ENCODE measurements around the gene OPTN. TPM values are rescaled to one million over a fixed set of nuclear protein-coding genes. Genes with fewer than 3 reads are reported as not detected.

Gene OPTN
- total and polyA plus RNA-seq, 12 donors: 63.2 to 148 (median 92.5) TPM

DNA sequence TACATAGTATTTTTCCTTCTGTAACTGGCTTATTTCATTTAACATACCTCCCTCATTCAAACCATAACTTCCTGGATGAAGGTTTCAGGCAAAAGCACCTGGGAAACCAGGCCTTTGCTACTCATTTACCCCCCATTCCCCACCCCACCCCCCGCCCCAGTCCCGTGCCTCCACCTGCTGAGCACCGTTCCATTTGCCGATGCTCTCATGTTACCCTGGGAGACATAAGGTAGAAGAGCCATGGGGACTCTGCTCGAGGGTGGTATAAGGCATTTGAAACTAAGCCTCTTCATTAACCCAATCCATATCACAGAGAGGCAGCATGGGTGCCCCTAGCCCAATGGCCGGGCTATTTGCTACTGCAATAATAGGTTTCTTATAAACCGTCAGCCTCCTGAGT lies 39.2 kb downstream of the OPTN start:
- Histone ChIP-seq H3K36me3 (replicated peaks in 1 of 2) (peaks cover 0 to 62% of the 10 kb centered on the region in 2 donors), H3K27me3 (no peaks in the 10 kb centered on the region), H3K9me3 (replicated peaks in 1 of 3) (no peaks in the 10 kb centered on the region), H3K4me1 (replicated peaks in 1 of 2) (no peaks in the 10 kb centered on the region), H3K27ac (no peak overlapping the region), H3K4me3 (no peak overlapping the region)
- intact Hi-C loops (cut with DNase I): no loop called here
- DNase-seq: no peak
- 79 to 87% (median 82%) methylated on average over 7 of the region's 7 CpGs for whole genome bisulfite sequencing, 4 donors
- TF ChIP-seq POLR2A (IDR thresholded peaks at IDR 0.05): no peak
- TF ChIP-seq, protein P1, sequence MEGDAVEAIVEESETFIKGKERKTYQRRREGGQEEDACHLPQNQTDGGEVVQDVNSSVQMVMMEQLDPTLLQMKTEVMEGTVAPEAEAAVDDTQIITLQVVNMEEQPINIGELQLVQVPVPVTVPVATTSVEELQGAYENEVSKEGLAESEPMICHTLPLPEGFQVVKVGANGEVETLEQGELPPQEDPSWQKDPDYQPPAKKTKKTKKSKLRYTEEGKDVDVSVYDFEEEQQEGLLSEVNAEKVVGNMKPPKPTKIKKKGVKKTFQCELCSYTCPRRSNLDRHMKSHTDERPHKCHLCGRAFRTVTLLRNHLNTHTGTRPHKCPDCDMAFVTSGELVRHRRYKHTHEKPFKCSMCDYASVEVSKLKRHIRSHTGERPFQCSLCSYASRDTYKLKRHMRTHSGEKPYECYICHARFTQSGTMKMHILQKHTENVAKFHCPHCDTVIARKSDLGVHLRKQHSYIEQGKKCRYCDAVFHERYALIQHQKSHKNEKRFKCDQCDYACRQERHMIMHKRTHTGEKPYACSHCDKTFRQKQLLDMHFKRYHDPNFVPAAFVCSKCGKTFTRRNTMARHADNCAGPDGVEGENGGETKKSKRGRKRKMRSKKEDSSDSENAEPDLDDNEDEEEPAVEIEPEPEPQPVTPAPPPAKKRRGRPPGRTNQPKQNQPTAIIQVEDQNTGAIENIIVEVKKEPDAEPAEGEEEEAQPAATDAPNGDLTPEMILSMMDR (IDR thresholded peaks at IDR 0.05): no peak

DNA sequence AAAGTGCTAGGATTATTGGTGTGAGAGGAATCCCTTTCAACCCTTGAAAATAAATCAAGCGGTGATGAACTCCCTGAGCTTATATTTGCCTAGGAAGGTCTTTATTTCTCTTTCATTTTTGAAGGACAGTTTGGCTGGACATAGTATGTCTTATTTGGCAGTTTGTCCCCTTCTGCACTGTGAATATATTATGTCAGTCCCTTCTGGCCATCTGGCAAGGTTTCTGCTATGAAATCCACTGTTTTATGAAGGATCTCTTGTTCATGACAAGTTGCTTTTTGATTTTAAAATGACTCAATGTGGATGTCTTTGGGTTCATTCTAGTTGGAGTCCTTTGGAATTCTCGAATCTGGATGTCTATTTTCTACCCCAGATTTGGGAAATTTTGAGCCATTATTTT lies 39.7 kb downstream of the OPTN start:
- no peaks in the 10 kb centered on the region for H3K9me3 ChIP-seq (replicated peaks in 1 of 3)
- no peak overlapping the region for H3K4me3 ChIP-seq
- 90 to 95% (median 94%) methylated on average over 2 of the region's 2 CpGs for WGBS, 4 donors
- no peak for DNase-seq
- TF ChIP-seq POLR2A (IDR thresholded peaks at IDR 0.05): no peak
- TF ChIP-seq, protein P1 (IDR thresholded peaks at IDR 0.05): no peak
- H3K4me1 ChIP-seq (replicated peaks in 1 of 2): no peaks in the 10 kb centered on the region
- no peak overlapping the region for H3K27ac ChIP-seq
- intact Hi-C loops (cut with DNase I): no loop called here
- H3K27me3 ChIP-seq: no peaks in the 10 kb centered on the region
- H3K36me3 ChIP-seq (replicated peaks in 1 of 2): peaks cover 0 to 56% of the 10 kb centered on the region in 2 donors

DNA sequence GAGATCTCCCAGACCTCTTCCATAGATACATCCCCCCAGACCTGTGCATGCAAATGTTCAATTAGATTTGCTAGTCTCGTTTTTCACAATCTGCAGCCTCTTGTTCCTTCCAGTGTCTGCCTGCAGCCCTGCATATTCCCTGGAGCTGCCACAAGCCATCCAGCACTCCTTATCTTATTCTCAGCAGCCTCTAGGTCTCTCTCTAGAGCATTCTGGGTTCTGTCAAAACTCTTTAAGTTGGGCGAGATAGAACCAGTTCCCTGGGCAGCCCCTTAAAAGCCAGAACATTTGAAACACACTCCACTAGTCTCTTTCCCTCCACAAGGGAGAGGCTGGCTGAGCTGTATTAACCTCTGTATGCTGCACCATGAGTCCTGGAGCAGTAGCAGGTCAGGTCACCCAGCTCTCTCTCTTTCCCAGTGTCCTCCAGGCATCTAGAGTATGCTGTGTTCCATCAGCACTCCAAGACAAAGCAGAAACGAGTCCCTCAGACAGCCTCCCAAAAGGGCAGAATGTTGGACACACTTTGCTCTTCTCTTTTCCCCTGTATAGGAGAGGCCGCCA lies 40.7 kb downstream of the OPTN start:
- no peaks in the 10 kb centered on the region for H3K9me3 ChIP-seq (replicated peaks in 1 of 3)
- WGBS, 4 donors: 83 to 88% (median 86%) methylated on average over 4 of the region's 4 CpGs
- H3K27ac ChIP-seq: no peak overlapping the region
- no peak for DNase-seq
- no peak for TF ChIP-seq POLR2A (IDR thresholded peaks at IDR 0.05)
- TF ChIP-seq, protein P1 (IDR thresholded peaks at IDR 0.05): no peak
- peaks cover 0 to 46% of the 10 kb centered on the region in 2 donors for H3K36me3 ChIP-seq (replicated peaks in 1 of 2)
- intact Hi-C loops (cut with DNase I): no loop called here
- no peaks in the 10 kb centered on the region for H3K4me1 ChIP-seq (replicated peaks in 1 of 2)
- no peaks in the 10 kb centered on the region for H3K27me3 ChIP-seq
- H3K4me3 ChIP-seq: no peak overlapping the region

DNA sequence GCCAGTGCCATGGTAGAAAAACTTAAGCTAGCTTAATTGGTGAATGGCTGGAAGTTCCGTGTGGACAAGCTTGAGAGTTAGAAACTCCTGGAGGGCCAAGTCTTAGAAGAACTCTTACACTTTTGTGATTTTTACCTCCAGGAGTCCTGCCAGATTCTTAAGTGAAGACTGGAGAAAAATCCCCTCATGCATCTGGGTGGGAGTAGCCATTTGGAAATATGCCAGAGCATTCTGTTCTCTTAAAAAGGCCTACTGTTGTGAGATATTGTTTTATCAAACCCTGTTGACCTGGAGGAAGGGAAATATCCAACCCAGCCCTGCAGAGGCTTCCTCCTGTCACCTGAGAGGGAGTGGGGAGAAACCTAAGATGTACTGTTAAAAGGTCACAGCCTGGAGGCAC lies 43.8 kb downstream of the OPTN start:
- H3K9me3 ChIP-seq (replicated peaks in 1 of 3): no peaks in the 10 kb centered on the region
- 90 to 97% (median 94%) methylated on average over 1 of the region's 1 CpG for WGBS, 4 donors
- H3K36me3 ChIP-seq (replicated peaks in 1 of 2): peaks cover 0 to 16% of the 10 kb centered on the region in 2 donors
- DNase-seq: no peak
- H3K4me3 ChIP-seq: no peak overlapping the region
- H3K27me3 ChIP-seq: no peaks in the 10 kb centered on the region
- TF ChIP-seq POLR2A (IDR thresholded peaks at IDR 0.05): no peak
- TF ChIP-seq, protein P1 (IDR thresholded peaks at IDR 0.05): no peak
- H3K27ac ChIP-seq: no peak overlapping the region
- no peaks in the 10 kb centered on the region for H3K4me1 ChIP-seq (replicated peaks in 1 of 2)
- intact Hi-C loops (cut with DNase I): no loop called here
